T-cell (primary cell): ENCODE measurements around the gene DOCK7. TPM values are rescaled to one million over a fixed set of nuclear protein-coding genes. Genes with fewer than 3 reads are reported as not detected.

Source experiments
- ATAC-seq, 4 experiments: fragments of 200-7000 bp in 3 of 4; fragments of 150-1000 bp in 1 of 4; cut with Tn5 transposase; replicated peaks in 1 of 4; 1 replicate in 3 of 4; 2 replicates in 1 of 4; pipeline ENCODE4 v1.10.0; 2021; ENCODE audit warnings: moderate library complexity in 3 of 4, mild to moderate bottlenecking in 2 of 4, moderate number of reproducible peaks in 1 of 4
- CTCF ChIA-PET, 2 donors: fragments of 300-600 bp; sonication (Branson Sonifier 250); formaldehyde crosslinking; loops; one replicate each; lab custom pipeline; 2022; ENCODE audit warnings: antibody characterized with exemption in 2 of 2; lab: Charles Lee
- POLR2A ChIA-PET, 2 donors: fragments of 300-600 bp; sonication (Branson Sonifier 250); formaldehyde crosslinking; loops; one replicate each; lab custom pipeline; 2022; ENCODE audit warnings: antibody characterized with exemption in 2 of 2; lab: Charles Lee
- DNase-seq, 35 experiments: peaks; one replicate each; pipeline versions ENCODE4 v3.0.0 to v3.0.0-alpha.2; 2013 to 2023
- H3K27ac ChIP-seq: one replicate; pipeline ENCODE4 v1.5.1; 2013; ENCODE audit warnings: low read length
- H3K27me3 ChIP-seq, 2 experiments: replicated peaks in 1 of 2; 1 replicate in 1 of 2; 2 replicates in 1 of 2; pipeline versions ENCODE4 v1.6.1 to v1.7.0; 2013; ENCODE audit warnings: low read length in 1 of 2, mixed read lengths in 1 of 2; ENCODE audit not compliant: control insufficient read depth in 2 of 2, insufficient read depth in 2 of 2; ENCODE audit errors: extremely low read depth in 1 of 2
- H3K36me3 ChIP-seq, 2 donors: 1 replicate in 1 of 2; 2 replicates in 1 of 2; pipeline versions ENCODE4 v1.6.1 to v1.7.0; 2013; ENCODE audit warnings: low read length in 1 of 2; ENCODE audit not compliant: control insufficient read depth in 2 of 2, insufficient read depth in 1 of 2; ENCODE audit errors: extremely low read depth in 1 of 2
- H3K4me1 ChIP-seq, 2 experiments: 1 replicate in 1 of 2; 2 replicates in 1 of 2; pipeline versions ENCODE4 v1.6.1 to v1.7.0; 2013; ENCODE audit warnings: low read length in 2 of 2, mixed read lengths in 1 of 2; ENCODE audit not compliant: insufficient read depth in 2 of 2, control insufficient read depth in 1 of 2; ENCODE audit errors: extremely low read depth in 1 of 2
- H3K4me3 ChIP-seq, 2 donors: 1 replicate in 1 of 2; 2 replicates in 1 of 2; pipeline versions ENCODE4 v1.5.1 to v1.7.0; 2013; ENCODE audit warnings: mild to moderate bottlenecking in 2 of 2, low read length in 1 of 2, moderate library complexity in 1 of 2; ENCODE audit not compliant: control insufficient read depth in 1 of 2; ENCODE audit errors: extremely low read depth in 1 of 2
- H3K9me3 ChIP-seq: 2 replicates; pipeline ENCODE4 v1.7.0; 2013
- H3K27ac Mint-ChIP-seq, 2 donors: one replicate each; pipeline ENCODE4 v1.8.0; 2020 to 2021; ENCODE audit warnings: mild to moderate bottlenecking in 2 of 2, mixed read lengths in 2 of 2
- H3K27me3 Mint-ChIP-seq, 2 donors: one replicate each; pipeline ENCODE4 v1.8.0; 2021 to 2022; ENCODE audit warnings: mixed read lengths in 2 of 2
- H3K36me3 Mint-ChIP-seq: one replicate; pipeline ENCODE4 v1.8.0; 2021; ENCODE audit warnings: mixed read lengths
- H3K4me1 Mint-ChIP-seq, 3 donors: one replicate each; pipeline ENCODE4 v1.8.0; 2020 to 2022; ENCODE audit warnings: mixed read lengths in 3 of 3, mild to moderate bottlenecking in 1 of 3
- H3K4me3 Mint-ChIP-seq, 3 donors: one replicate each; pipeline ENCODE4 v1.8.0; 2020 to 2022; ENCODE audit warnings: mild to moderate bottlenecking in 3 of 3, mixed read lengths in 3 of 3, moderate library complexity in 3 of 3
- H3K9me3 Mint-ChIP-seq, 3 donors: one replicate each; pipeline ENCODE4 v1.8.0; 2020 to 2022; ENCODE audit warnings: mixed read lengths in 3 of 3
- WGBS: methylation state at CpG from one replicate; pipeline ENCODE4 v1.1.5; 2013; ENCODE audit warnings: missing lambda C conversion rate; ENCODE audit not compliant: insufficient coverage; 5-methylcytosine and 5-hydroxymethylcytosine counted together
- total RNA-seq, 35 experiments: library from RNA in 6 of 35; stranded (reverse) in 6 of 35; fragments of 120-200 nt in 1 of 35; gene quantifications; one replicate each; pipeline versions ENCODE4 v1.2.1 to v1.2.4 and lab custom pipeline; 2013 to 2026

The DOCK7 gene
- total RNA-seq, 5 donors from 2014 or later (not counting 1 experiment from before 2014, with no cell fraction given) = 8.2 to 25.6 (median 11.2) TPM

DNA sequence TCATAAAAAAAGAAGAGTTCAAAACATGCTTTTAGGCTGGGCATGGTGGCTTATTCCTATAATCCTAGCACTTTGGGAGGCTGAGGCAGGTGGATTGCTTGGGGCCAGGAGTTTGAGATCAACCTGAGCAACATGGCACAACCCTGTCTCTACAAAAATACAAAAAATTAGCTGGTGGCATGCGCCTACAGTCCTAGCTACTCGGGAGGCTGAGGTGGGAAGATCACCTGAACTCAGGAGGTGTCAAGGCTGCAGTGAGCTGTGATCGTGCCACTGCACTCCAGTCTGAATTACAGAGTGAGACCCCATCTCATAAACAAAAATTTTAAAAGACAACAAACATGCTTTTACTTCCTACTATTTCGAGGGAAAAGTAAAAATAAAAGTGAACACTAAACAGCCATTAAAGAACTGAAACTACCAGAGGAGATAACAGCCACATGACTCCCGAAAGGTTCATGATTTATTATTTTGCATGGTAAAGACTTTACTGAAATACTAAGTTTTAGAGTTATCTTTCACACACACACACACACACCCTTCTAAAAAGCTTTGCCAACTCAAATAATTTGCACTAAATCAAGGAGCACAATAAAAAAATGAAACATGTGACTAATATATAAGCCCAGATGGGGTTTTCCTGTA is 203.2 kb downstream of the DOCK7 start:
- H3K4me3 ChIP-seq = no peak overlapping the region
- H3K27ac Mint-ChIP-seq = no peak overlapping the region
- POLR2A ChIA-PET = no interaction called here

DNA sequence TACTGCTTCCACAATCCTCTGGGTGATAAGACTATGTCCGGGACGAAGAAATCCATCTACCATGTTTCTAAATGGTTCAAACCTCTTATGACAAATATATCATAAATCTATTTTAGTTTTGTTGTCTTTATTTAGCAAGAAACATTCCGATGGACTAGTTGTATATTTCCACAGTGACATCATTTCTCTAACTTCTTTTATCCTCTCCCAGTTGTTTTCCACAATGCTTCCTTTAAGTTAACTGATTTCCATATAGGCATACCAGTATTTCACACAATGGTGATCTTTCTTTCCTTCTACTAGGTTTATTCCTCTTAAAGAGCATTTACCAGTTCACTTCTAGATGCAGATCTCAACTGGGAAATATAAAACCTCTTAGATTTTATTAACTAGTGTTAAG is 206.5 kb downstream of the DOCK7 start:
- CTCF ChIA-PET = no interaction called here
- H3K4me1 ChIP-seq = no peaks in the 10 kb centered on the region
- Mint-ChIP-seq H3K9me3 (no peaks in the 10 kb centered on the region), H3K4me3 (no peak overlapping the region), H3K36me3 (peaks cover 14% of the 10 kb centered on the region), H3K27ac (no peak overlapping the region), H3K27me3 (no peaks in the 10 kb centered on the region), H3K4me1 (no peaks in the 10 kb centered on the region)
- no peaks in the 10 kb centered on the region for H3K27me3 ChIP-seq
- H3K36me3 ChIP-seq = no peaks in the 10 kb centered on the region
- no peak overlapping the region for H3K27ac ChIP-seq
- WGBS = no CpG with 5 or more reads among the region's 3 CpGs
- DNase-seq (no peak), ATAC-seq (no peak)
- H3K4me3 ChIP-seq = no peak overlapping the region
- POLR2A ChIA-PET = no interaction called here
- no peaks in the 10 kb centered on the region for H3K9me3 ChIP-seq

More for the DNA sequence above, 203.2 kb downstream of the DOCK7 start:
- Histone ChIP-seq H3K36me3 (no peaks in the 10 kb centered on the region), H3K4me1 (no peaks in the 10 kb centered on the region), H3K27me3 (no peaks in the 10 kb centered on the region), H3K27ac (no peak overlapping the region), H3K9me3 (no peaks in the 10 kb centered on the region)
- DNase-seq (no peak), ATAC-seq (no peak)
- CTCF ChIA-PET = no interaction called here
- Mint-ChIP-seq H3K4me1 (no peaks in the 10 kb centered on the region), H3K36me3 (peaks cover 17% of the 10 kb centered on the region), H3K4me3 (no peak overlapping the region), H3K9me3 (no peaks in the 10 kb centered on the region), H3K27me3 (no peaks in the 10 kb centered on the region)
- 100% methylated on average over 1 of the region's 5 CpGs for WGBS

DNA sequence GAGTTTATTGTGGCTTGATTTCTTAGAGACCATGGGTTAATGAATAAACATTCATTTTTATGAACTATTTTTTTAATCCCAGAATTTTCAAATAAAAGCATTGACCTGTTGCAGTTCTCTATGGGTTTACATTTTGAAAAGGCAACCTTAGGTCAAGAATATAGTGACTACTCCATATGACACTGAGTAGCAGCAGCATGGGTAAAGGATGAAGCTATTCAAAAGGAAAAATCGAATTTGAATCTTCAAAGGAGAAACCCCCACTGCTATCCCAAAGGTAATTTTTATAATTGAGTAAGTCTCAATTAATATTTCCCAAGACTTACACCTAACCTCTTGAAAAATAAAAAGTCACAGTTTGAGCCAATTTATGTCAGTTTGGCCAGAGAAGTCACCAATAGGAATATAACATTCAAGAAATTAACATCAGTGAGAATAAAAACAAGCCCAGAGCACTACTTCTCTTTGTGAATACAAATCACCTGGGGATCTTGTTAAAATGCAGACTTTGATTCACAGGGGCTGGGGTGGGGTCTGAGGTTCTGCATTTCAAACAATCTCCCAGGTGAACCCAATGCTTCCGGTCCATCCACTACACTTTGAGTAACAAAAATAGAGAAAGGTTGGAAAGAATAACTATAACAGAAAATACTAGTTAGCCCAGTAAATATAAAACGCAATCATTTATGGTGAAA is 211.5 kb downstream of the DOCK7 start:
- Histone ChIP-seq H3K27me3 (no peaks in the 10 kb centered on the region), H3K27ac (no peak overlapping the region), H3K4me3 (no peak overlapping the region), H3K9me3 (no peaks in the 10 kb centered on the region), H3K4me1 (no peaks in the 10 kb centered on the region), H3K36me3 (peaks cover 0 to 4% of the 10 kb centered on the region in 2 donors)
- no peaks in the 10 kb centered on the region for H3K9me3 Mint-ChIP-seq
- no peak overlapping the region for H3K4me3 Mint-ChIP-seq
- no CpG with 5 or more reads among the region's 3 CpGs for WGBS
- H3K27ac Mint-ChIP-seq = no peak overlapping the region
- CTCF ChIA-PET = no interaction called here
- no peaks in the 10 kb centered on the region for H3K27me3 Mint-ChIP-seq
- DNase-seq (no peak), ATAC-seq (no peak)
- H3K4me1 Mint-ChIP-seq = no peaks in the 10 kb centered on the region
- POLR2A ChIA-PET = no interaction called here
- H3K36me3 Mint-ChIP-seq = peaks cover 29% of the 10 kb centered on the region

DNA sequence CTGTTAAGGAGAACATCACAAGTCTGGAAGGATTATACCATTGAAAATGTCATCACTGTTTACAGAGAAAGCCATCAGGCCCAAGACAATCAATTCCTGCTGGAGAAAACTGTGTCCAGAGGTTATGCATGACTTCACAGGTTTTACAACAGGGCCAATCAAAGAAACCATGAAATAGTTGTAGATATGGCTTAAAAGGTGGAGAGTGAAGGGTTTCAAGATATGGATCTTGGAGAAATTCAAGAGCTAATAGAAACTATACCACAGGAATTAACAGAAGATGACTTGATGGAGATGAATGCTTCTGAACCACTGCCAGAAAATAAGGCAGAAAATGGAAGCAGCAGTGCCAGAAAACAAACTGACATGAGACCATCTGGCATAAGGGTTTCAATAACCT is 221.1 kb downstream of the DOCK7 start:
- H3K9me3 ChIP-seq = no peaks in the 10 kb centered on the region
- POLR2A ChIA-PET = no interaction called here
- H3K9me3 Mint-ChIP-seq = peaks cover 0 to 13% (median 0%) of the 10 kb centered on the region in 3 donors
- no peak for ATAC-seq
- no peaks in the 10 kb centered on the region for H3K36me3 ChIP-seq
- H3K4me3 ChIP-seq = no peak overlapping the region
- no peak overlapping the region for H3K27ac ChIP-seq
- H3K27me3 Mint-ChIP-seq = no peaks in the 10 kb centered on the region
- no peaks in the 10 kb centered on the region for H3K4me1 Mint-ChIP-seq
- peaks cover 53% of the 10 kb centered on the region for H3K36me3 Mint-ChIP-seq
- no peak overlapping the region for H3K27ac Mint-ChIP-seq
- CTCF ChIA-PET = no interaction called here
- no peak for DNase-seq
- no peaks in the 10 kb centered on the region for H3K4me1 ChIP-seq
- H3K27me3 ChIP-seq = no peaks in the 10 kb centered on the region
- no peak overlapping the region for H3K4me3 Mint-ChIP-seq

DNA sequence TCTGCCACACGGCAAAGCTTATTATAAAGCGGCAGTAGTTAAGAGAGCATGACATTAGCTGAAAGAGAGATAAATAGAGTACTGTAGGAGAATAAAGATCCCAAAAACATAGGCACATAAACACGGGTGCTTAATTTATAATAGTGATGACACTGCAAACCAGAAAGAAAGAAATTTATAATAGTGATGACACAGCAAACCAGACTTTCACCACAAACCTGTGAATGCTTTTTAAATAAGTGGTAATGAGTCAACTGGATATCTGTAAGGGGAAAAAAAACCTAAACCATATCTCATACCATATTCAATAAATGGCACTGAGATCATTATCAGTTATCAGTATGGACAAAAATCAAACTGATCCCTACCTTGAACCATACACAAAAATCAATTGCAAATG is 225.8 kb downstream of the DOCK7 start:
- DNase-seq (no peak), ATAC-seq (no peak)
- H3K27me3 Mint-ChIP-seq = no peaks in the 10 kb centered on the region
- no peaks in the 10 kb centered on the region for H3K36me3 ChIP-seq
- no peak overlapping the region for H3K4me3 ChIP-seq
- H3K27ac Mint-ChIP-seq = no peak overlapping the region
- POLR2A ChIA-PET = interaction anchor here in 1 of 2 donors (0.5 kb wide), 1 partner anchor 57 kb away, joined by 5 read pairs; no protein-coding TSS in a partner anchor
- no peak overlapping the region for H3K4me3 Mint-ChIP-seq
- no peaks in the 10 kb centered on the region for H3K4me1 ChIP-seq
- no CpG with 5 or more reads among the region's 3 CpGs for WGBS
- H3K27me3 ChIP-seq = no peaks in the 10 kb centered on the region
- H3K27ac ChIP-seq = no peak overlapping the region
- H3K9me3 Mint-ChIP-seq = peaks cover 0 to 4% (median 0%) of the 10 kb centered on the region in 3 donors
- no peaks in the 10 kb centered on the region for H3K9me3 ChIP-seq
- H3K4me1 Mint-ChIP-seq = no peaks in the 10 kb centered on the region
- CTCF ChIA-PET = interaction anchor here in 1 of 2 donors (0.5 to 1.2 kb wide), 3 partner anchors 17 to 53 kb away, joined by 3 to 5 read pairs (median 3); no protein-coding TSS in a partner anchor
- H3K36me3 Mint-ChIP-seq = peaks cover 21% of the 10 kb centered on the region

DNA sequence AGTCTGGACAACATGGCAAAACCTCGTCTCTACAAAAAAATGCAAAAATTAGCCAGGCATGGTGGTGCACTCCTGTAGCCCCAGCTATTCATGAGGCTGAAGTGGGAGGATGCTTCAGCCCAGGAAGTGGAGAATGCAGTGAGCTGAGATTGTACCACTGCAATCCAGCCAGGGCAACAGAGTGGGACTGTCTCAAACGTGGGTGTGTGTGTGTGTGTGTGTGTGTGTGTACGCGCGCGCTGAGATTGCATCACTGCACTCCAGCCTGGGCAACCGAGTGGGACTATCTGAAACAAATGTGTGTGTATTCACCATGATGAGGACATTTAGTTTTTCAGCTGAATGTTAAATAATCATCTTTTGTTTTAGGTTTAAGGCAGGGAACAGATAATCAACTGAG is 230.2 kb downstream of the DOCK7 start:
- Histone ChIP-seq H3K27me3 (no peaks in the 10 kb centered on the region), H3K4me3 (no peak overlapping the region), H3K9me3 (no peaks in the 10 kb centered on the region), H3K4me1 (no peaks in the 10 kb centered on the region), H3K27ac (no peak overlapping the region), H3K36me3 (peaks cover 0 to under 1% of the 10 kb centered on the region in 2 donors)
- Mint-ChIP-seq H3K4me3 (no peak overlapping the region), H3K9me3 (no peaks in the 10 kb centered on the region), H3K27ac (no peak overlapping the region), H3K36me3 (peaks cover 4% of the 10 kb centered on the region), H3K27me3 (no peaks in the 10 kb centered on the region), H3K4me1 (no peaks in the 10 kb centered on the region)
- POLR2A ChIA-PET = interaction anchor here in 1 of 2 donors (0.6 kb wide), 1 partner anchor 50 kb away, joined by 4 read pairs; no protein-coding TSS in a partner anchor
- no peak for ATAC-seq
- DNase-seq = no peak
- whole genome bisulfite sequencing = 52% methylated on average over 7 of the region's 7 CpGs
- CTCF ChIA-PET = no interaction called here
